ENCODE measurements around the gene LPIN3.

LPIN3 gene

DNA sequence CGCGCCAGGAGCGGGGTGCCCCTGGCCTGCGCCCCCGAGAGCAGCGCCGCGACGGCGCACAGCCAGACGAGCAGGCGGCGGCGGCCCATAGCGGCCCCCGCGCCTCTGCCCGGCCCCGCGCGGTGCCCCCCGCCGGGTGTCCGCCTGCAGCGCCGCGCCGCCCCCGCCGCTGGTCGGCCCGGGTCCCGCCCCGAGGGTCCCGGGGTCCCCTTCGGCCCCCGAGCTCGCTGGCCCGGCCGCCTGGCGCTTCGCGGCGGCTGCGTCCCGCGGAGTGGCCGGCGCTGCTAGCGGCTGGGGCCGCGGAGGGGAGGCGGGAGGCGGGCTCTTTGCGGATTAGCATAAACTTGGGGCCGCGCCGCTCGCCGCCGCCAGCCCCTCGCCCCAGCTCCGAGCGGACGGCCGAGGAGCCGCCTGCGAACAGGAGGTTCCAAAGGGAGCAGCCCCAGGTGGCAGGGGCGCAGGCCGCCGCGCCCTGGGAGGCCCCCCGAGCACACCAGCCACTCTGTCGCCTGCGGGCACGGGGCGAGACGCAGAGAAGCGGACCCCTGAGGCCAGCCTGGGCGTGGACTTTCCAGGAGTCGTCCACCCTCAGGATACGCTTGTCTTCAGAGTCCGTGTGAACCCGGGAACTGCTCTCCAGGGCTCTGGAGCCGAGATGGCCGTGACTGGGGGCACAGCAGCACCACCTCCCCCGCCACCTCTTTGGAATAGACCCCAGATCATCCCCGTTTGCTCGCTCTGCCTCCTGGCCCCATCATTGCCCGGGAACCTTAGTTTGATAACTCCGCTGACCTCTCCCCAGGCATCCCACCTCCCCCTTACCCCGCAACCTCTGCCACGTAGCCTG lies 26.1 kb downstream of the LPIN3 start, which contains the start of gene EMILIN3:
Gene EMILIN3 (minus strand): TSS at position 273 of the 847 bp plus-strand sequence. CDS start 184 bp downstream, at position 89.
- DNase-seq (ENCODE audit: low read depth in 2 of 2): no peak

- DNase-seq (ENCODE audit: low read depth in 2 of 2): no peak
These were observed 26.7 kb downstream of the LPIN3 start for GRCh38 chr20:41367393-41367695.

DNA sequence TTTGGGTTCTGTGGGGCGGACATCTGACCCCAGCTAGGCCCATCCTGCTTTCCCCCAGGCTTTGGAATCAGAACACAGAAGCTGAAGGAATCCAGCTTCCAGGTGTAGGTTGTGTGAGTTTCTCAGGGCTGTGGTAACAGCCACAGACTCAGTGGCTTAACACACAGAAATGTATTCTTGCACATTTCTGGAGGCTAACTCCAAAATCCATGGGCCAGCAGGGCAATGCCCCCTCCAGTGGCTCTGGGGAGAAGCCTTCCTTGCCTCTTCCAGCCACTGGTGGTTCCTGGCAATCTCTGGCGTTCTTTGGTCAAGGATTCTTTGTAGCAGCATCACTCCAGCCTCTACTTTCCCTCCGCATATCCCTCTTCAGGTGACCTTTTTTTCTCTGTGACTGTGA lies 27.3 kb downstream of the LPIN3 start:
- no peak for DNase-seq (ENCODE audit: low read depth in 2 of 2)

GRCh38 chr20:41369673-41370072 lies 29.1 kb downstream of the LPIN3 start:
- DNase-seq (ENCODE audit: low read depth in 2 of 2): no peak

GRCh38 chr20:41370176-41370575 lies 29.6 kb downstream of the LPIN3 start:
- DNase-seq (ENCODE audit: low read depth in 2 of 2): no peak

DNA sequence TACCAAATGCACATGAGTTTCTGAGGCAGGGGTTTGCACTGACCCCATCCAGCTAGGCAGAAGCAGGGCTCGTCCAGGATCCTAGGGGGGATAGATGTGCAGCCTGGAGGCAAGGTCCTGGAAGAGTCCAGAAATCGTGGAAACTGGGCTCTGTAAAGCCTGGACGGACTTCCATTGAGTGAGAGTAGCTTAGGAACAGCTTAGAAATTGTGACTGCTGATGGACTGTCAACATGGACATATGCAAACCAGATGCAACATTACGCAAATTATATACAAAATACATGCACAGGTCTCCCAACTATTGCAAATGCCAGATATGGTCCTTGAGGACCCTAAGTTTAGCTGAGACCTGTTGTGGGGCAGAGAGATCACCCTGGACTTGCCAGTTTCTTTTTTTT lies 30.8 kb downstream of the LPIN3 start:
- DNase-seq (ENCODE audit: low read depth in 2 of 2): no peak

DNA sequence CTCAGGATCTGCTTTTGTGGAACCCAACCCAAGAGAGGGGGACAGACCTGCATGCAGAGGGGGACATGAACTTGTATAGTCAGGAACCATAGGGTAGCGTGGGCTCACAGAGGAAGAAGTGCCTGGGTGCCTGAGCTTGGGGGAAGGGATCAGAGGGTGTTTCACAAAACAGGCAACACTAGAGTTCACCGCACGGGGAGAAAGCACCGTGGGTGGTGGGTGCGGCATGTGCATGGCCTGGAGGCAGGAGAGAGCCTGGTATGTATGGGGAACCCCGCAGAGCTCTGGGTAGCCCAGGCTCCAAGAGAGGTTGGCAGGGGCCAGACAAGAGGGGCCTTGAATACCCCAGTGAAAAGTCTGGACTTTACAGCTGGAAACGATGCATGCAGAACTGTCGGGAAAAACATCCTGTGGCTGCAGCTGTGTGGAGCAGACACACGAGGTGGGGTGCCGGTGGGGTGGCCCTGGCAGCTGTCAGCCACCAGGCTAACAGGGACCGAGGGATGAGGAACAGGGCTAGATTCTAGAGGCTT lies 32.7 kb downstream of the LPIN3 start:
- DNase-seq (ENCODE audit: low read depth in 2 of 2): no peak

GRCh38 chr20:41373931-41374920 lies 33.6 kb downstream of the LPIN3 start:
- no peak for DNase-seq (ENCODE audit: low read depth in 2 of 2)

DNA sequence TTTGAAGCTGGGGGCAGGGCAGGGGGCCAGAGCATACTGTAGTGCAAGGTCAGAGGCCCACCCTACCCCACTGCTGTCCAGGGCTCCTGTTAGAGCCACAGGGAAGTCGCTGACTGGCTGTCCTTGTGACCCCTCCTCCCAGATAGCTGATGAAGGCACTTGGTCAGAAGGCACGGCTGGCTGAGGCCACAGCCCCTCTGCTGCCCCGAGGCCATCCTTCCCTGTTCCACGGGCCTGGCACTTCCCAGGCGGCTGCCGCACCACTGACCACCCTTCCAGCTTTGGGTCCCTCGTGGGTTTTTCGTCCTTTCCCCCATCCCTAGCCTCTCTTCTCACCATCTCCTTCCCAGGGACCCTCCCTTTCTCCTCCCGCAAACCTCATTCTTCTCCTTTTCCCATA lies 35.2 kb downstream of the LPIN3 start:
- DNase-seq (ENCODE audit: low read depth in 2 of 2): no peak

- no peak for DNase-seq (ENCODE audit: low read depth in 2 of 2)
These were observed 35.7 kb downstream of the LPIN3 start for GRCh38 chr20:41376349-41376748.

DNA sequence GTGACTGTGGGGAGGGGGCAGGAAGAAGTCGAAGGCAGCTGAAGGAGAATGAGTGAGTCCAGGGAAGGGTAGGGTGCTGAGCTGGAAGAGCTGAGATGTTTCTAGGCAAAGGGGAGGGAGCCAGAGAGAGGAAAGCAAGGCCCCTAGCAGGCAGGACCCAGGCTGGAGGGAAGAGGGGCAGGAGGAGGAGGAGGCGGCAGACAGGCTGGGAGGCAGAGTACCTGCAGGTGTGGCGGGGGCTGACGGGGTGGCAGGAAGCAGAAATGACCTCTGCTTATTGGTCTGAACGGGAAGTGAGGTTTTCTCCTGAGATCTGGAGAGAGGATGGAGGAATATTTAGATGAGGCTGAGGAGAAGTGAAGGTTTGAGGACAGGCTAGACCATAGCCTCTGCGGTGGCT lies 36.7 kb downstream of the LPIN3 start:
- DNase-seq (ENCODE audit: low read depth in 2 of 2): no peak

GRCh38 chr20:41379551-41379950 lies 38.9 kb downstream of the LPIN3 start:
- no peak for DNase-seq (ENCODE audit: low read depth in 2 of 2)

GRCh38 chr20:41380551-41381193 lies 40.1 kb downstream of the LPIN3 start:
- no peak for DNase-seq (ENCODE audit: low read depth in 2 of 2)

GRCh38 chr20:41382791-41383305 lies 42.2 kb downstream of the LPIN3 start:
- no peak for DNase-seq (ENCODE audit: low read depth in 2 of 2)

- DNase-seq (ENCODE audit: low read depth in 2 of 2): no peak
These were observed 46.1 kb downstream of the LPIN3 start for GRCh38 chr20:41386502-41387427.

DNA sequence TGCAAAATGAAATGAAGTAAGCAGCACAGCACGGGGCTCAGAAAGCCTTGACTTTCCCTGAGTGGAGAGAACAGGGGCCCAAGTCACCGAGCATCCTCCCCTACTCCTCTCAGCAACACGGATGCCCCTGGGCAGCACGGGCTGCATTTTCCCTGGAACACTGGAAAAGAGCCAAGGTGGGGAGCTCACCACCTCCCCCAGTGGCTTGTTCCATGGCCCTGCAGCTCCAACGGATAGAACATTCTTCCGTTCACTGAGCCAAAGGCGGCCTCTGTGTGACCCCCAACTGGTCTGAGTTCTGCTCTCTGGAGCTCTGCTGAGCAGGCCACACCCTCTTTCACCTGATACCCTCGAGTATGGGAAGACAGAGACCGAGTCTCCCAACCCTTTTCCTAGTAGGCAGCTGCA lies 46.8 kb downstream of the LPIN3 start:
- no peak for DNase-seq (ENCODE audit: low read depth in 2 of 2)

DNA sequence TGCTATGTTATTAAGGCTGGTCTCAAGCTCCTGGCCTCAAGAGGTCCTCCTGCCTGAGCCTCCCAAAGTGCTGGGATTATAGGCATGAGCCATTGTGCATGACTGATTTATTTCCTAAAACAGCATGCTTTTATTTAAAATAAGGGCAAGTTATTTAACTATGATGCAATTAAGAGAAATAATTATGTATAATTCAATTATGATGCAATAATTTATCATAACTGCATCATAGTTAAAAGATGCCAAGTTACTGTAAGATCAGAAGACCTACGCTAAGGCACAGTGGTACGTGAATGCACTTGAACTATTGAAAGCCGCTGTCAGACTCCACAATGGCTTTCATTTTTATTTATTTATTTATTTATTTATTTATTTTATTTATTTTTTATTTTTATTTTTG lies 50.3 kb downstream of the LPIN3 start:
- no peak for DNase-seq (ENCODE audit: low read depth in 2 of 2)

DNA sequence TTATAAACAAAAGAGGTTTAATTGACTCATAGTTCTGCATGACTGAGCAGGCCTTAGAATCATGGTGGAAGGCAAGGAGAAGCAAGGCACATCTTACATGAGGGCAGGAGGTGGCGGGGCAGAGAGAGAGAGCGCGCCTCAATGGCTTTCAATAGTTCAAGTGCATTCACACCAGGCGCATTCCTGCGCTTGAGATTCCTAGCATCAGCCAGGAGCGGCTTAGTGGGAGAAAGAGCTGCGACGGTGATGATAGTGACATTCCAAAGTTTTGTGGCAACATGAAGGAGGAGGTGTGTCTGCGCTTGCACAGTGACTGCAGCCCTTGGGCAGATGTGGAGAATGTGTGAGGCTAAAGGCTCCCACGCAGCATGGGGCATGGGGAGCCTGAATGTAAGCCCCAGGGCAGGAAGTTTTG lies 51.0 kb downstream of the LPIN3 start:
- no peak for DNase-seq (ENCODE audit: low read depth in 2 of 2)

GRCh38 chr20:41392295-41392694 lies 51.7 kb downstream of the LPIN3 start:
- DNase-seq (ENCODE audit: low read depth in 2 of 2): no peak

DNA sequence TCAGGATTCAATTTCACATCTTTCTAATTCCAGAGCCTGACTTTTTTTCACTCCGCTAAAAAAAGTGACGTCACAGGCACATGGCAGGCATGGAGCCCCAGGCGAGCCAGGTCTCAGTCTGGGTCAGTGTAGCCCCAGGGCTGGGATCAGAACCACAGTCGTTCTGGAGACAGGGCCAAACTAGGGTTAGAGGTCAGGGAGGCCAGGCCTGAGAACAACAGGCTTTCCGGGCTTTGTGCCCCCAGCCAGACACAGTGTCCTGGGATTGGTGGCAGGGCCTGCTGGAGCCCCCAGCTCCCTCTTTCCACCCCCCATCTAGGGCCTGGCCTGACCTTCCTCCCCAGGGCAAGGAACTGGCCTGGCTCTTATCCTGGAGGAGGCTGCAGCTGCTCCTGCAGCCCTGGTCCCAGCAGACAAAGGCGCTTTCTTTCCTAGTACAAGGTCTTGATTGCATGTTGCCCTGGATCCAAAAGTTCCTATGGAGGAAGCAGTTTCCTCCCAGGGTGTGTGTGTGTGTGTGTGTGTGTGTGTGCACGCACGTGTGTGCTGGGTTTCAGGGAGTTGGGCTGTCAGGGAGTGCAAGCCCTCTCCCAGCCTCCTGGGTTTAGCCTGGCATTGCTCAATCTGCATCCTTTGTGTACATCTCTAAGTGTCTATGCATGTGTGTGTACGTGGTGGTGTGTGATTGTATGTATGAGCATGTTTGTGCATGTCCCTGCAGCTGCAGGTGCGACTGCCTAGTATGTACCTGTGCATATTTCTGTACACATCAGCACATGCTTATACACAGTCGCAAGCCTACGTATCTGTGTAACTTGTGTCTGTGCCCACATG lies 52.5 kb downstream of the LPIN3 start:
- no peak for DNase-seq (ENCODE audit: low read depth in 2 of 2)

Measured in stimulated activated CD8-positive, alpha-beta memory T cell treated with anti-CD3 and anti-CD28 coated beads, Interleukin-7, amount 100 ng/mL, for 1 hour (primary cell).